Testis (tissue), 2 donors: ENCODE results near the gene RAD23A.

Source experiments
- POLR2A ChIP-seq: fragments of 450-650 bp; IDR thresholded peaks from one replicate; pipeline ENCODE4 v1.6.1; 2017; ENCODE audit warnings: antibody characterized with exemption, mild to moderate bottlenecking, moderate library complexity
- TF ChIP-seq, protein P1 (sequence below), 3 experiments: fragments of 450-650 bp in 2 of 3; fragments of 200-600 bp in 1 of 3; sonication (generic) in 1 of 3; IDR thresholded peaks; one replicate each; pipeline ENCODE4 v1.5.1; 2016 to 2019; ENCODE audit warnings: antibody characterized with exemption in 3 of 3, mild to moderate bottlenecking in 2 of 3, moderate library complexity in 1 of 3

DNA sequence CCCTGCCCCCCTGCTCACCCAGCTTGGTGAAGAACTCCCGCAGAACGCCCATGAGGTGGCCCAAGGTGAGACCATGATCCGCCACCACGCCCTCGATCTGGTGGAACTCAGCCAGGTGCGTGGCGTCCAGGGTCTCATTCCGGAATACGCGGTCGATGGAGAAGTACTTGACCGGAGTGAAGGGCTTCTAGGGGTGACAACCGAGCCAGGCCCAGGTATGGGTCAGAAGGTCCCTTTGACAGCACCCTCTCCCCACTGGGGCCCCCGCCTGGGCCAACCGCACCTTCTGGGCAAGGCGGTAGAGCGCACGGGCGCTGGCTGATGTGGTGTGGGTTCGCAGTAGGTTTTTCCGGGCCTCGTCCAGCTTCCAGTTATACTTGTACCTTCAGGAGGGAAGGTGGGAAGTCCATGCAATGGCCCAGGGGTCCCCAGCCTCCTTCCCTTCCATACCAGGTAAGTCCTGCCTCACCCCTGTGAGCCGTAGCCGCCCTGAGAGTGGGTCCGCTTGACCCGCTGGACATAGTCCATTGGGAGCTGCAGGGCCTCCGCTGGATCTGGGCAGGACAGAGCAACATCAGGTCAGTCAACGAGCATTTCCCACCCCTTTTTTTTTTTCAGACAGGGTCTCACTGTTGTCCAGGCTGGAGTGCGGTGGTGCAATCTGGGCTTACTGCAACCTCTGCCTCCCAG, 20.9 kb upstream of the RAD23A start:
- TF ChIP-seq, protein P1, sequence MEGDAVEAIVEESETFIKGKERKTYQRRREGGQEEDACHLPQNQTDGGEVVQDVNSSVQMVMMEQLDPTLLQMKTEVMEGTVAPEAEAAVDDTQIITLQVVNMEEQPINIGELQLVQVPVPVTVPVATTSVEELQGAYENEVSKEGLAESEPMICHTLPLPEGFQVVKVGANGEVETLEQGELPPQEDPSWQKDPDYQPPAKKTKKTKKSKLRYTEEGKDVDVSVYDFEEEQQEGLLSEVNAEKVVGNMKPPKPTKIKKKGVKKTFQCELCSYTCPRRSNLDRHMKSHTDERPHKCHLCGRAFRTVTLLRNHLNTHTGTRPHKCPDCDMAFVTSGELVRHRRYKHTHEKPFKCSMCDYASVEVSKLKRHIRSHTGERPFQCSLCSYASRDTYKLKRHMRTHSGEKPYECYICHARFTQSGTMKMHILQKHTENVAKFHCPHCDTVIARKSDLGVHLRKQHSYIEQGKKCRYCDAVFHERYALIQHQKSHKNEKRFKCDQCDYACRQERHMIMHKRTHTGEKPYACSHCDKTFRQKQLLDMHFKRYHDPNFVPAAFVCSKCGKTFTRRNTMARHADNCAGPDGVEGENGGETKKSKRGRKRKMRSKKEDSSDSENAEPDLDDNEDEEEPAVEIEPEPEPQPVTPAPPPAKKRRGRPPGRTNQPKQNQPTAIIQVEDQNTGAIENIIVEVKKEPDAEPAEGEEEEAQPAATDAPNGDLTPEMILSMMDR (IDR thresholded peaks at IDR 0.05), result no peak
- no peak for TF ChIP-seq POLR2A
